Thyroid gland (tissue), 4 donors: Measurements from ENCODE around the gene PLXND1.

Source experiments
- CTCF ChIP-seq, 6 experiments: fragments of 200-600 bp in 3 of 6; fragments of 450-650 bp in 3 of 6; sonication (generic) in 3 of 6; IDR thresholded peaks; one replicate each; pipeline ENCODE4 v1.5.1; 2016 to 2019; ENCODE audit warnings: antibody characterized with exemption in 6 of 6, mild to moderate bottlenecking in 2 of 6, inconsistent platforms in 1 of 6, moderate library complexity in 1 of 6
- POLR2A ChIP-seq, 2 donors: fragments of 450-650 bp; IDR thresholded peaks; one replicate each; pipeline ENCODE4 v1.6.1; 2017; ENCODE audit warnings: antibody characterized with exemption in 2 of 2, mild to moderate bottlenecking in 2 of 2, moderate library complexity in 1 of 2

GRCh38 chr3:129563850-129564535 lies 42.5 kb downstream of the PLXND1 start:
- TF ChIP-seq POLR2A (IDR thresholded peaks at IDR 0.05) = no peak
- TF ChIP-seq CTCF (IDR thresholded peaks at IDR 0.05) = no peak
